AG04449 (cell line): ENCODE data around the gene CLP1.
"Not testable (repeated sequence)": the region's sequence is repeated elsewhere in the genome, so short reads cannot be mapped to it uniquely, and the experiment has no call there.

Source experiments
- CTCF ChIA-PET: fragments of 350-600 bp; formaldehyde crosslinking; extraction: SDS; loops from one replicate; lab custom pipeline; 2021; ENCODE audit warnings: antibody characterized with exemption; lab: Yijun Ruan, JAX
- POLR2A ChIA-PET: fragments of 400-600, 350-600 bp; formaldehyde crosslinking; extraction: SDS; loops from one replicate; lab custom pipeline; 2020; ENCODE audit warnings: antibody characterized with exemption, inconsistent platforms; lab: Yijun Ruan, JAX
- DNase-seq: peaks from one replicate; pipeline ENCODE4 v3.0.0-alpha.2; 2010; ENCODE audit warnings: low read depth, low spot score
- H3K4me3 ChIP-seq: 2 replicates; pipeline ENCODE4 v1.5.1; 2011; ENCODE audit warnings: low read depth, mild to moderate bottlenecking, control low read depth, low read length
- TF ChIP-seq, protein P1 (sequence below): IDR thresholded peaks from one replicate; pipeline ENCODE4 v1.5.1; 2011; ENCODE audit warnings: mild to moderate bottlenecking, moderate library complexity, low read length, control low read depth, inconsistent platforms; ENCODE audit not compliant: insufficient read depth; ENCODE audit errors: missing control alignments

The CLP1 gene

GRCh38 chr11:57668434-57668782, 10.8 kb downstream of the CLP1 start:
- DNase-seq, result no peak

DNA sequence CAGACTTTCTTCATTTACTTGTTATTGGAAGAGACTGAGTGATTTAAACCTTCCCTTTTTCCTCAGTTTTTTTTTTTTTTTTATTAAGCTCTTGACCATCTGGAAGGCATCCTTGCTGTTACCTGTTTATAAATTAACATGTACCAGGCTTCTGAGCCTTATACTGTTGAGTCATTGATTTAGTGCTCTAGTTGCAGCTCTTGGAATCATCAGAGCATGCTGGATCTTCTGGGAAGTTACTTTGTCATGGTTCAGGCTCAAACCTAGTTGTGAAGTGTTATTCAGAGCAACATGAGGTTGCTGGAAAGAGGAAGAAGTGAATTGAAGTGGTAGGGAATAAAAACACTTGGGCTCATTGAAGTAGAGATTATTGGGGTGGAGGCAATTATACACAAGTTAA, 16.7 kb downstream of the CLP1 start:
- no peak for DNase-seq
- POLR2A ChIA-PET, result no interaction called here
- TF ChIP-seq, protein P1, sequence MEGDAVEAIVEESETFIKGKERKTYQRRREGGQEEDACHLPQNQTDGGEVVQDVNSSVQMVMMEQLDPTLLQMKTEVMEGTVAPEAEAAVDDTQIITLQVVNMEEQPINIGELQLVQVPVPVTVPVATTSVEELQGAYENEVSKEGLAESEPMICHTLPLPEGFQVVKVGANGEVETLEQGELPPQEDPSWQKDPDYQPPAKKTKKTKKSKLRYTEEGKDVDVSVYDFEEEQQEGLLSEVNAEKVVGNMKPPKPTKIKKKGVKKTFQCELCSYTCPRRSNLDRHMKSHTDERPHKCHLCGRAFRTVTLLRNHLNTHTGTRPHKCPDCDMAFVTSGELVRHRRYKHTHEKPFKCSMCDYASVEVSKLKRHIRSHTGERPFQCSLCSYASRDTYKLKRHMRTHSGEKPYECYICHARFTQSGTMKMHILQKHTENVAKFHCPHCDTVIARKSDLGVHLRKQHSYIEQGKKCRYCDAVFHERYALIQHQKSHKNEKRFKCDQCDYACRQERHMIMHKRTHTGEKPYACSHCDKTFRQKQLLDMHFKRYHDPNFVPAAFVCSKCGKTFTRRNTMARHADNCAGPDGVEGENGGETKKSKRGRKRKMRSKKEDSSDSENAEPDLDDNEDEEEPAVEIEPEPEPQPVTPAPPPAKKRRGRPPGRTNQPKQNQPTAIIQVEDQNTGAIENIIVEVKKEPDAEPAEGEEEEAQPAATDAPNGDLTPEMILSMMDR, result no peak
- CTCF ChIA-PET, result interaction anchor here (1.2 to 1.5 kb wide), 3 partner anchors 15 to 127 kb away, joined by 3 to 6 read pairs (median 3); partner anchors contain the start of gene TMX2
- no peak overlapping the region for H3K4me3 ChIP-seq

More at GRCh38 chr11:57668434-57668782, 10.8 kb downstream of the CLP1 start:
- ChIA-PET CTCF (interaction anchor here (1.0 to 1.3 kb wide), 2 partner anchors 11 to 28 kb away, joined by 4 read pairs; no protein-coding TSS in a partner anchor), POLR2A (no interaction called here)
- H3K4me3 ChIP-seq, result peak overlapping the region; percentile 94
- TF ChIP-seq, protein P1, result no peak

DNA sequence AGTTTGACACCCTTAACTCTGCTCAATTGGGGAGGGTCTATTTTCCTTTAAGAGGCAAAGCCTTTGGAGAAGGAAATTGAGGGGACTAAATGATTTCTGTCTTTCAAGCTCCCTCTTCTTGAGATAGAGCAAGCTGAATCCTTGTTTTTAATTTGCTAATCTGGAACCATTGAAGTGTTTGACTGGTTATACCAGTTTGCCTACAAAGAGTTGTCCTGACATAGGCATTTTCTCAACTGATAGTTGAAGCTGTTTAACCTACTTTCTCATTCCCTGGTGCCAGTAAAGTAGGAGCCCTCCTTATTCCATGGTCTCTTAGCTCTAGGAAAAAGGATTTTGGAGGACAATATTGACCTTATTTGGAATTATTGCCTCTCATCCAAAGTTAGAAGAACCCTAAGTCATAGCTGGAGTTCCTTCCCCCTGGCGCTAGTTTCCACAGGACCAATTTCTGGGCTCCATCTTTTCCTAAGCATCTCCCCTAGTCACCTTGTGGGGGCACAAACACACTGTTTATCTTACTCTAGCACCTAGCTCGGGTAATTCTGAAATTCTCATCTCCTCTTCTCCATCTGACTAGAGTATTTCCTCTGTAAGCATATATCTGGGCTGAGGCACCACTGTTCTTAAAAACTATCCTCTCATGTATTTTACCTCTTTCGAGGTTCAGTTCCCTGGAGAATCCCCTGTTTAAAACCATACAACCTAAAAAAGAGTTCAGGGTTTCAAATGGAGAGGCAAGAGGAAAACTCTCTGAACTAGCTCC, 17.8 kb downstream of the CLP1 start:
- DNase-seq, result no peak
- H3K4me3 ChIP-seq, result no peak overlapping the region
- ChIA-PET CTCF (interaction anchor here (1.5 to 2.0 kb wide), 3 partner anchors 14 to 330 kb away, joined by 3 to 6 read pairs (median 6); no protein-coding TSS in a partner anchor), POLR2A (no interaction called here)
- TF ChIP-seq, protein P1, result no peak

GRCh38 chr11:57679396-57679795, 21.8 kb downstream of the CLP1 start:
- no peak for DNase-seq
- ChIA-PET POLR2A (no interaction called here), CTCF (interaction anchor here (1.8 kb wide), 1 partner anchor 11 kb away, joined by 4 read pairs; the partner anchor contains the start of gene ZDHHC5)
- TF ChIP-seq, protein P1, result no peak
- H3K4me3 ChIP-seq, result no peak overlapping the region

DNA sequence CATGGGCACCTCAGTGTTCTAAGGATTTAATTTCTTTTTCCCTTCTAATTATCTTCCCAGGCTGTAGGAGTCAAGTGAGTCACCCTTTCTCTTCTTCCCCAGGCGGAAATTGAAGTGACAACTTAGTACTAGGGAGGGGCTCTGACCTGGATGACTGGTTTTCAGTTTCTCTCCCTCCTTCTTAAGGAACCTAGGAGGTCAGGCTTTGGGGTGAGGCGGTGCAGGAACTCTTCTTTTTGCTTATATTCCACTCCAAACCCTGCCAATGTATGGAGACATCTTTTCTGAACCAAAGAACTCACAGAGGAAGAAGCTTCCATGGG, 23.0 kb downstream of the CLP1 start:
- TF ChIP-seq, protein P1, result no peak
- POLR2A ChIA-PET, result no interaction called here
- DNase-seq, result no peak
- H3K4me3 ChIP-seq, result no peak overlapping the region
- CTCF ChIA-PET, result interaction anchor here (0.9 to 1.8 kb wide), 2 partner anchors 12 to 120 kb away, joined by 3 to 4 read pairs; partner anchors contain the start of gene ZDHHC5

DNA sequence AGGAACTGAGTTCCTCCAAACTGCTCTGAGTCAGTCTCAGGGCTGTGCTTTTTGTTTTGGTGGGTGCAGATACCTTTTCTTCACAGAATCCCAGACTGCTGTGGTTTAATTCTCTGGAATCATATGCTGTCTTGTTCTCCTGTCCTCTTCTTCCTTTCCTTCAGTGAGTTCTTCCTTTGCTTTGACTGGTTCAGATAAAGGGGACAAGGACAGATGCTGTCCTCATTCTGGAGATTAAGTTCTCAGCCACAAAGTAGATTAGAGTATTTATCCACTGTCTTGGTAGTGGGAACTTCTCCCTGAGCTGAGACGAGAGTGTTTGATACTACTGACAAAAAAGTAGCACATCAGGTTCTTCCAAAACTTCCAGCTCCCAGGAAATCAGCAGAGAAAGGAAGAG, 23.6 kb downstream of the CLP1 start:
- no peak for DNase-seq
- ChIA-PET CTCF (interaction anchor here (0.6 to 0.9 kb wide), 2 partner anchors 27 to 120 kb away, joined by 3 read pairs; no protein-coding TSS in a partner anchor), POLR2A (no interaction called here)
- TF ChIP-seq, protein P1, result no peak
- no peak overlapping the region for H3K4me3 ChIP-seq

- H3K4me3 ChIP-seq, CTCF ChIA-PET, POLR2A ChIA-PET, DNase-seq: not testable (repeated sequence)
These were observed 32.9 kb downstream of the CLP1 start for GRCh38 chr11:57690474-57690873.
